Measurements from ENCODE around the gene CLEC2B. TPM values are rescaled to one million over a fixed set of nuclear protein-coding genes. Genes with fewer than 3 reads are reported as not detected.
A peak's percentile ranks its signal among the peaks of the same experiment; 100 is the strongest.
"Not testable (repeated sequence)": the region's sequence is repeated elsewhere in the genome, so short reads cannot be mapped to it uniquely, and the experiment has no call there.

The CLEC2B gene
- total RNA-seq, 2 donors from 2014 or later, result 21.8 to 54.0 TPM

- no peaks in the 10 kb centered on the region for H3K4me1 Mint-ChIP-seq
- ATAC-seq (replicated peaks), result no peak
- no peak overlapping the region for H3K27ac Mint-ChIP-seq
- H3K27me3 Mint-ChIP-seq, result no peaks in the 10 kb centered on the region
- no peaks in the 10 kb centered on the region for H3K36me3 Mint-ChIP-seq (ENCODE audit: low read depth)
- H3K4me3 Mint-ChIP-seq, result no peak overlapping the region
- H3K9me3 Mint-ChIP-seq, result no peaks in the 10 kb centered on the region
Observed at GRCh38 chr12:9881988-9882387, 12.8 kb upstream of the CLEC2B start.

DNA sequence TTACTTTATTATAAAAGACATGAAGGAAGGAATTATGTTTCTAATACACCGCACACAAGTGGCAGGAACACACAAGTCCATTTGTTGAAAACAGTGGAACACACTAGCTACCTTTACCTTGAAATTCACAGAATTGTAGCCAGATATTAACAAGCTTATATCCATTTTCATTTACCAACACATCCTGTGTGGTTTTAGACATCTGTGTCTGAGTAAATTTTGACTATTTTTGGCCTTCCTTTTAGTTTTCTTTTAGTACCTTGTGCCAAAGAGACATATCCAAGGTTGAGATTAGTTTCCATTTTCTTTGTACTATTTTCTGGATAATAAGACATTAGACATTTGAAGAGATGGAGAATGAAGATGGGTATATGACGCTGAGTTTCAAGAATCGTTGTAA, 12.1 kb upstream of the CLEC2B start, which contains the start of gene KLRF2:
TSS of gene KLRF2 (plus strand) at position 244 of the 400 bp plus-strand sequence. CDS start at position 351, 107 bp downstream.
- no peaks in the 10 kb centered on the region for H3K27me3 Mint-ChIP-seq
- no peak for ATAC-seq (replicated peaks)
- H3K27ac Mint-ChIP-seq, result no peak within 1 kb of the TSS
- no peaks in the 10 kb centered on the region for H3K4me1 Mint-ChIP-seq
- H3K4me3 Mint-ChIP-seq, result no peak within 1 kb of the TSS
- H3K36me3 Mint-ChIP-seq (ENCODE audit: low read depth), result no peaks in the 10 kb centered on the region
- no peaks in the 10 kb centered on the region for H3K9me3 Mint-ChIP-seq

GRCh38 chr12:9880532-9881078, 11.5 kb upstream of the CLEC2B start:
- Mint-ChIP-seq H3K27ac (no peak overlapping the region), H3K9me3 (no peaks in the 10 kb centered on the region), H3K4me3 (no peak overlapping the region), H3K27me3 (no peaks in the 10 kb centered on the region), H3K4me1 (no peaks in the 10 kb centered on the region), H3K36me3 (ENCODE audit: low read depth) (no peaks in the 10 kb centered on the region)
- ATAC-seq (replicated peaks), result no peak

GRCh38 chr12:9876120-9876519, 7.0 kb upstream of the CLEC2B start:
- not testable (repeated sequence) for H3K36me3 Mint-ChIP-seq (ENCODE audit: low read depth); H3K4me3 Mint-ChIP-seq; H3K4me1 Mint-ChIP-seq; H3K27ac Mint-ChIP-seq; ATAC-seq (replicated peaks); H3K9me3 Mint-ChIP-seq; H3K27me3 Mint-ChIP-seq

DNA sequence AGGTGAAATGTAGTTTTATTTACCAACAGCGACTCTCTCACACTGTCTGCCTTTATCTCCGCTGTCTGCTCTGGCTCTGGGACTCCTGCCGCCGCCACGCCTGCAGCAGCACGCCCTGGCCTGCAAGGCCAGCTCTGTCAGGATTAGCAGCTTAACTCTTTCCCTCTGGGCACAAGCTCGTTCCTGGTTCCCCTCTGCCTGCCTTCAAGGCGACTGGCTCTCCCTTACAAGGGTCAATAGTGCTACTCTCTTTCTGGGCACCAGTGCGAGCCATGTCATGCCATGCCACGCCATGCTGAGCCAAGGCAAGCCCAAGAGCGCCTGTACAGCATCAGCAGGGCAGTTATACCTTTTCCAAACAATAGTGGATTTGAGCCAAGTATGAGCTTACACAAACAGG, 3.6 kb upstream of the CLEC2B start:
- no peaks in the 10 kb centered on the region for H3K9me3 Mint-ChIP-seq
- H3K27me3 Mint-ChIP-seq, result no peaks in the 10 kb centered on the region
- peaks cover 7% of the 10 kb centered on the region for H3K36me3 Mint-ChIP-seq (ENCODE audit: low read depth)
- peaks cover 4% of the 10 kb centered on the region for H3K4me1 Mint-ChIP-seq
- no peak overlapping the region for H3K4me3 Mint-ChIP-seq
- no peak overlapping the region for H3K27ac Mint-ChIP-seq
- ATAC-seq (replicated peaks), result no peak

GRCh38 chr12:9872162-9872561, 3.0 kb upstream of the CLEC2B start:
- Mint-ChIP-seq H3K36me3 (ENCODE audit: low read depth) (peaks cover 7% of the 10 kb centered on the region), H3K27me3 (no peaks in the 10 kb centered on the region), H3K27ac (no peak overlapping the region), H3K4me1 (peaks cover 4% of the 10 kb centered on the region), H3K4me3 (no peak overlapping the region), H3K9me3 (no peaks in the 10 kb centered on the region)
- ATAC-seq (replicated peaks), result no peak

DNA sequence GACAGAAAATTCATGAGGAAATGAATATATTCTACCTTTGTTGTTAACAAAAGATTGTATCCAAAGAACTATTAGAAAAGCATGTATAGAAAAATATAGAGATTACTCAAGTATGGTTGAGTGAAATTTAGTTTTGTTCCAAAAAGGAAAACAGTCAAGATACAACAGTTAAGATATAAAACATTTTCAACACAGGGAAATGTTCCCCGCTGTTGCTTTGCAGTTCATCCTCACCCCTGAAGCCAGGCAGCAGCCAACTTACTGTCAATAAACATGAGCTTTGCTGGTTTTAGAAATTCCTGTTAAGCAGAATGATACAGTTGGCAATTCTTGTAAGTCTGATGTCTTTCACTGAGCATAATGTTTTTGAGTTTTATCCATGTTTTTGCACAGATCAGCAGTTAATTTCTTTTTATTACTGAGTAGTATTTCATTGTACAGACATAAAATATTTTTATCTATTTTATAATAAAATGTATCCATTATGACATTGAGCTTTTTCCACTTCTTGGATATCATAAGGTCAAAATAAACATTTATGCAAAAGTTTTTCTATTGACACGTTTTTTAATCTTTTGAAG, 1.2 kb upstream of the CLEC2B start:
- H3K27ac Mint-ChIP-seq, result peak overlapping the region; percentile 95

DNA sequence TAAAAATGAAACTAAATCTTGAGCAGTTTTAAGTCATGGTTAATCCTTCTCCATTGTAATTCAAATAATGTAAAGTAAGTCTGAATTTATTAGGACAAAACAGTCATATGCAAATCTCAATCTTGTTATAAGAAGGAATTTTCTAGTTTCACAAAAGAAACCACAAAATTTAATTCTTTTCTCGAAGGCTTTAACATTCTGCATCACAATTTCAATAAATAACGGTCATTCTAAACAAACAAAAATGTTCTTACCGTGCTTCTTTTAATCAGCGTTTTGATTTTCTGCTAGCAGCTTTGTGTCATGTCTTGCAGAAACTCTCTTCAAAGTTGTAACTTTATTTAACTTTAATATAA, 225 bp downstream of the CLEC2B start:
- no peaks in the 10 kb centered on the region for H3K27me3 Mint-ChIP-seq
- peak overlapping the region; percentile 95 for H3K27ac Mint-ChIP-seq
- H3K4me1 Mint-ChIP-seq, result peaks cover 11% of the 10 kb centered on the region
- H3K36me3 Mint-ChIP-seq (ENCODE audit: low read depth), result peaks cover 29% of the 10 kb centered on the region
- ATAC-seq (replicated peaks), result no peak
- H3K4me3 Mint-ChIP-seq, result peak overlapping the region; percentile 94
- H3K9me3 Mint-ChIP-seq, result no peaks in the 10 kb centered on the region

More for the DNA sequence above, 1.2 kb upstream of the CLEC2B start:
- H3K36me3 Mint-ChIP-seq (ENCODE audit: low read depth), result peaks cover 22% of the 10 kb centered on the region
- H3K9me3 Mint-ChIP-seq, result no peaks in the 10 kb centered on the region
- ATAC-seq (replicated peaks), result no peak
- H3K27me3 Mint-ChIP-seq, result no peaks in the 10 kb centered on the region
- peak overlapping the region; percentile 94 for H3K4me3 Mint-ChIP-seq
- H3K4me1 Mint-ChIP-seq, result peaks cover 4% of the 10 kb centered on the region

DNA sequence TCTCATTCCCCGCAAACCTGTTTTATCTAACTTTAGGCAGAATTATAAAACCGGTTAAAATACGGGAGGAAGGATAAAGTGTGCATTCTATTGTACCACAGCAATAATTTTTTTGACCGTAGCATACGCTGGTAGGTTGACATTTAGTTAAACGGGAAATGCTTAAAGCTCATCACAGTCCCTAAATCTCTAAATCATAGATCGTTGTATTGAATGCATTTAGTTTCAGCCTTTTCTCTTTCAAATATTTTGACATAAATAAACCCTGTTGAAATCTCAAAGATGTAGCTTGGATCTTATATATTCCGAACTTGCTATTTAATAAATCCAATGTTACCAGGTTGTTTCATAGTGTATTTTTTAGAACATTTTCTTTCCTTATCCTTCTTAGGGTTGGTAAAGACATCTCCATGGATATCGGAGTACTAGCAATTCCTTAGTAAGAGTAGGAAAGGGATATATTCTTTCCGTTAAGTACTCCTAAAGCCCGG, 798 bp downstream of the CLEC2B start:
- H3K4me3 Mint-ChIP-seq, result peak overlapping the region; percentile 94
- ATAC-seq (replicated peaks), result no peak
- no peaks in the 10 kb centered on the region for H3K9me3 Mint-ChIP-seq
- H3K4me1 Mint-ChIP-seq, result peaks cover 16% of the 10 kb centered on the region
- no peaks in the 10 kb centered on the region for H3K27me3 Mint-ChIP-seq
- H3K36me3 Mint-ChIP-seq (ENCODE audit: low read depth), result peaks cover 35% of the 10 kb centered on the region
- peak overlapping the region; percentile 95 for H3K27ac Mint-ChIP-seq

DNA sequence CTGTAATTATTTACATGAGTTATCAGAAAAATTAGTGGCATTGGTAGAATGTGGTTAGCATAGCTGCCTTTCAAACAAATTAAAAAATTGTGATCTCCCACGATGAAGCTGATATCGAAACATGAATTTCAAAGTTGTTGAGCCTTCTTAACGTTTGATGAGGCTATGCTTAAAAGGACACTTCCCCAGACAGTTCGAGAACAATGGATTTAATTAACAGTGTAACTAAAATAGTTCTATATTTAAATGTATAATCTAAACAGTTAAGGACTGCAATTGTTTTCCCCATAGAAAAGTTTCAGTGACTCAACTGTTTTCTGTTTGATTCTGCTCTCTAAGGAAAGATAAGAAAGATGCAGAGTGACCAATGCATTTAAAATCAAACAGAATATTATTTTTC, 1.6 kb downstream of the CLEC2B start:
- peaks cover 25% of the 10 kb centered on the region for H3K4me1 Mint-ChIP-seq
- H3K36me3 Mint-ChIP-seq (ENCODE audit: low read depth), result peaks cover 43% of the 10 kb centered on the region
- H3K9me3 Mint-ChIP-seq, result no peaks in the 10 kb centered on the region
- no peaks in the 10 kb centered on the region for H3K27me3 Mint-ChIP-seq
- no peak for ATAC-seq (replicated peaks)
- H3K4me3 Mint-ChIP-seq, result peak overlapping the region; percentile 94
- H3K27ac Mint-ChIP-seq, result peak overlapping the region; percentile 79

DNA sequence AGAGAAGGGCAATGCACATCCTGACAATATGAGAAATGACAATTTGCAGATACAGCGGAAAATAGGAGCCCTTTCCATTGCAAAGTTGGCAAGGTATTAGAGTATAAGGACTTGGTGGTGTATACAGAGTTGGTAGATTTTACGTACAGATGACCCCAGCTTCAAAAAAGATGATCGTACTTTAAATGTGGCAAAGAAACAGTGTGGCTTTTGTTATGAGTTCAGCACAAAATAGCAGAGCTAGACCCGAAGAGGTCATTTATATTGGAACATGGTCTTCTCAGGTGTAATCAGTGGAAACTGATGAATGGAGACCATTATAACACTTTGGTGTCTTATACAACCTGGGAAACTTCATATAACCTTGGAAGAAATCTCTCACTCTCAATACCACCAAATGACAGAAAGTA, 2.3 kb downstream of the CLEC2B start:
- no peaks in the 10 kb centered on the region for H3K27me3 Mint-ChIP-seq
- H3K36me3 Mint-ChIP-seq (ENCODE audit: low read depth), result peaks cover 48% of the 10 kb centered on the region
- peak overlapping the region; percentile 94 for H3K4me3 Mint-ChIP-seq
- H3K27ac Mint-ChIP-seq, result peak overlapping the region; percentile 79
- peaks cover 25% of the 10 kb centered on the region for H3K4me1 Mint-ChIP-seq
- H3K9me3 Mint-ChIP-seq, result no peaks in the 10 kb centered on the region
- no peak for ATAC-seq (replicated peaks)

- ATAC-seq (replicated peaks), result peak; percentile 34
- Mint-ChIP-seq H3K4me1 (peaks cover 30% of the 10 kb centered on the region), H3K4me3 (peak overlapping the region; percentile 94), H3K9me3 (no peaks in the 10 kb centered on the region), H3K27ac (peak overlapping the region; percentile 79), H3K27me3 (no peaks in the 10 kb centered on the region), H3K36me3 (ENCODE audit: low read depth) (peaks cover 55% of the 10 kb centered on the region)
Observed at GRCh38 chr12:9864913-9865675, 4.1 kb downstream of the CLEC2B start.

DNA sequence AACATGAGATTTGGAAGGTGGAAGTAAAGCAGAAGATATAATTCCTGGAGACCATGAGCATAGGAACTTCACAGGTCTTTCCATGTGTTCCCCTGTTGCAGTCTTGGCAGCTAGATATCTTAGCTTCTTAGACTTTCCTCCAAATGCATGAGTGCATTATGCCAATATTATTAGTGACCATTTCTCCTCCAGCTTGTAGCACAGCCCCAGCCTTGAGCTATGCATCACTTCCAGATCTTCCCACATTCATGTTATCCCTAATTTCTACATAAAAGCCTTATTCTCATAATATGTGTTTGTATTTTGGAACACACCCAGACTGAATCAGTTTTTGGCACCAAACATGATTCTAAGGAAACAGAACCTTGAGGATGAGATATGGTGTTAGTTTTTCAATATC, 11.0 kb downstream of the CLEC2B start:
- peaks cover 17% of the 10 kb centered on the region for H3K4me1 Mint-ChIP-seq
- peaks cover 79% of the 10 kb centered on the region for H3K36me3 Mint-ChIP-seq (ENCODE audit: low read depth)
- H3K4me3 Mint-ChIP-seq, result no peak overlapping the region
- no peak for ATAC-seq (replicated peaks)
- H3K9me3 Mint-ChIP-seq, result no peaks in the 10 kb centered on the region
- no peaks in the 10 kb centered on the region for H3K27me3 Mint-ChIP-seq
- H3K27ac Mint-ChIP-seq, result no peak overlapping the region

DNA sequence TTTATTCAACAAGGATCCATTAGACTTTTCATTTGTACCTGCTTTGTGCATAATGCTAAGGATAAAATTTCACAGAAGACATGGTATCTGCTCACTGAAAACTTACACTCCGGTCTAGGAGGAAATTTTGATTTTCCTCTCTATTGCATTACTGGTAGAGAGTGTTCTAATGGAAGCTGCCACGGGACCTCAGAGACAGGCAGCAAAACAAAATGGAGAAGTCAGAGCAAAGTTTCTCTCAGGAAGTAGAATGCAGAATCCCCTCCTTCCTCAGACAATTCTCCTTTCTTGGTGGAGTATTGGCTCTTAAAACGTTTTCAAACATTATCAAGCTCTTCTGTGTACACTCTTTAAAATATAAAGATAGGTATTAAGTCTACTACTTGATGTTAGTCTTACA, 12.3 kb downstream of the CLEC2B start:
- Mint-ChIP-seq H3K9me3 (no peaks in the 10 kb centered on the region), H3K36me3 (ENCODE audit: low read depth) (peaks cover 81% of the 10 kb centered on the region), H3K4me3 (no peak overlapping the region), H3K27ac (no peak overlapping the region), H3K27me3 (no peaks in the 10 kb centered on the region), H3K4me1 (peaks cover 11% of the 10 kb centered on the region)
- no peak for ATAC-seq (replicated peaks)

DNA sequence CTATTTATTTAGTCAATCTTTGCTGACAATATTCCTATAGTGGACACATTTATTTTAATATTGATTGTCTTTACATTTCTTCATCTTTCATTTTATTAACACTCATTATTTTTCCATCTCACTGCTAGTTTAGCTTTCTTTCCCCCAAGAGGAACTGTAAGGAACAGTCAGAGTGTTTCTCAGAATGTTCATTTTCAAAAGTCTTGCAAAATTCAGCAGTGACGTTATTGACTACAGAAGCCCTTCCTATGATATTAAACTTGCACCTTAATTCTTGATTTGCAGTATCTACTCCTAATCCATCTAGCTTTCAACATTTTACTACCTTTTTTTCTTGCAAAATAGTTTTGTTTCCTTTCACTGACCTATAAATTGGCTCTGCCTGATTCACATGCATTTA, 13.0 kb downstream of the CLEC2B start:
- no peaks in the 10 kb centered on the region for H3K9me3 Mint-ChIP-seq
- H3K27ac Mint-ChIP-seq, result no peak overlapping the region
- ATAC-seq (replicated peaks), result no peak
- peaks cover 9% of the 10 kb centered on the region for H3K4me1 Mint-ChIP-seq
- no peaks in the 10 kb centered on the region for H3K27me3 Mint-ChIP-seq
- H3K36me3 Mint-ChIP-seq (ENCODE audit: low read depth), result peaks cover 85% of the 10 kb centered on the region
- H3K4me3 Mint-ChIP-seq, result no peak overlapping the region

Data from activated T-helper 17 cell treated with anti-CD3 and anti-CD28 coated beads, Interleukin-2, amount 50 U/mL, for 72 hours (primary cell).